ENCODE data around the gene INPP4B.

INPP4B gene

GRCh38 chr4:142120921-142121320, 725.2 kb downstream of the INPP4B start:
- ChIA-PET CTCF (interaction anchor here (0.8 to 1.4 kb wide), 3 partner anchors 20 to 775 kb away, joined by 3 read pairs; no protein-coding TSS in a partner anchor), POLR2A (no interaction called here)
- no peak for DNase-seq (ENCODE audit: low read depth, low spot score)
- no peak for TF ChIP-seq CTCF (IDR thresholded peaks at IDR 0.05; ENCODE audit: insufficient read depth, low read length, missing control alignments)
- no peak overlapping the region for H3K4me3 ChIP-seq (ENCODE audit: low read depth, low read length)

- H3K4me3 ChIP-seq (ENCODE audit: low read depth, low read length), result no peak overlapping the region
- DNase-seq (ENCODE audit: low read depth, low spot score), result no peak
- TF ChIP-seq CTCF (IDR thresholded peaks at IDR 0.05; ENCODE audit: insufficient read depth, low read length, missing control alignments), result no peak
- POLR2A ChIA-PET, result no interaction called here
- CTCF ChIA-PET, result interaction anchor here (1.1 kb wide), 1 partner anchor 767 kb away, joined by 3 read pairs; no protein-coding TSS in a partner anchor
Measured at GRCh38 chr4:142112451-142112850, 733.6 kb downstream of the INPP4B start.

GRCh38 chr4:142110136-142110535, 736.0 kb downstream of the INPP4B start:
- ChIA-PET POLR2A (no interaction called here), CTCF (no interaction called here)
- TF ChIP-seq CTCF (IDR thresholded peaks at IDR 0.05; ENCODE audit: insufficient read depth, low read length, missing control alignments), result no peak
- no peak overlapping the region for H3K4me3 ChIP-seq (ENCODE audit: low read depth, low read length)
- no peak for DNase-seq (ENCODE audit: low read depth, low spot score)

- no peak overlapping the region for H3K4me3 ChIP-seq (ENCODE audit: low read depth, low read length)
- no peak for DNase-seq (ENCODE audit: low read depth, low spot score)
- ChIA-PET POLR2A (no interaction called here), CTCF (no interaction called here)
- no peak for TF ChIP-seq CTCF (IDR thresholded peaks at IDR 0.05; ENCODE audit: insufficient read depth, low read length, missing control alignments)
Measured at GRCh38 chr4:142104041-142104440, 742.1 kb downstream of the INPP4B start.

- no peak for TF ChIP-seq CTCF (IDR thresholded peaks at IDR 0.05; ENCODE audit: insufficient read depth, low read length, missing control alignments)
- CTCF ChIA-PET, result interaction anchor here (0.8 kb wide), 1 partner anchor 20 kb away, joined by 3 read pairs; no protein-coding TSS in a partner anchor
- POLR2A ChIA-PET, result no interaction called here
- no peak overlapping the region for H3K4me3 ChIP-seq (ENCODE audit: low read depth, low read length)
- DNase-seq (ENCODE audit: low read depth, low spot score), result no peak
Measured at GRCh38 chr4:142101401-142101800, 744.7 kb downstream of the INPP4B start.

GRCh38 chr4:142100941-142101340, 745.2 kb downstream of the INPP4B start:
- no peak for DNase-seq (ENCODE audit: low read depth, low spot score)
- no peak for TF ChIP-seq CTCF (IDR thresholded peaks at IDR 0.05; ENCODE audit: insufficient read depth, low read length, missing control alignments)
- POLR2A ChIA-PET, result no interaction called here
- no peak overlapping the region for H3K4me3 ChIP-seq (ENCODE audit: low read depth, low read length)
- CTCF ChIA-PET, result interaction anchor here (0.8 kb wide), 1 partner anchor 20 kb away, joined by 3 read pairs; no protein-coding TSS in a partner anchor

Data from AG04449 (cell line).